GM15510 (cell line): ENCODE measurements around the gene C10orf71.

ENCODE experiments used
- POLR2A ChIP-seq: IDR thresholded peaks from 3 replicates; pipeline ENCODE4 v1.6.1; 2011; ENCODE audit warnings: borderline replicate concordance; ENCODE audit not compliant: insufficient read length; ENCODE audit errors: extremely low read depth

The C10orf71 gene

GRCh38 chr10:49369216-49370162 lies 70.5 kb downstream of the C10orf71 start:
- no peak for TF ChIP-seq POLR2A

DNA sequence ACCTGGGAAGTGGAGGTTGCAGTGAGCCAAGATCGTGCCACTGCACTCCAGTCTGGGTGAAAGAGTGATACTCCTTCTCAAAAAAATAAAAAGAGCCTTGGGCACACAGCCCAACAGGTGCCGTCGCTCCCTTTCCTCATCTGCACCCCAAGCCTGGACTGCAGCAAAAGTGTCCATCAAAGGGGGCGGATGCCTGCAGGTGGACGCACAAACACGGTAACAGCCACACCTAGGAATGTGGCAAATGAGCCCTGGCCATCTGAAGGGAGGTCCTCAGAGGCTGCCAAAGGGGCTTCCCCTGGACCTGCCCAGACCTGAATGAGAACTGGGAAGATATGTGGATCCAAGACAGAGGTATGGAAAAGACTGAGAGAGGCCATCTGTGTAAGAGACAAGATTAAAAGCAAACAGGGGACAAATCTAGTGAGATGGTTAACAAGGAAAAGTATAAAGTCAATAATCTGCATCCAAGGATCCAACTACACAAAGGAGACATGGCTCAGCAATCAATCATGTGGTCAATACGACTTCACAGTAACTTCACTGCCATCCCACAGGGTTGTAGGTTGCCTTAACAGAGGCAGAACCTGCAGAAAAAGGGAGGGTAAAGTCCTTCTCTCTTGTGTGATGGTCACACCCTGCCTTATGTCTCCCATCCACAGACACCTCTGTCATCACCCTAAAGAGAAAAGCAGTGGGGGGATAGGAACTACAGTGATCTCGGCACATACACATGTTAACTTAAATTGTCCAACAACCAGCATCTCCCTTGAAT lies 71.5 kb downstream of the C10orf71 start:
- no peak for TF ChIP-seq POLR2A

GRCh38 chr10:49371967-49372366 lies 73.0 kb downstream of the C10orf71 start:
- no peak for TF ChIP-seq POLR2A

- no peak for TF ChIP-seq POLR2A
Measured at GRCh38 chr10:49373361-49373760, 74.4 kb downstream of the C10orf71 start.

DNA sequence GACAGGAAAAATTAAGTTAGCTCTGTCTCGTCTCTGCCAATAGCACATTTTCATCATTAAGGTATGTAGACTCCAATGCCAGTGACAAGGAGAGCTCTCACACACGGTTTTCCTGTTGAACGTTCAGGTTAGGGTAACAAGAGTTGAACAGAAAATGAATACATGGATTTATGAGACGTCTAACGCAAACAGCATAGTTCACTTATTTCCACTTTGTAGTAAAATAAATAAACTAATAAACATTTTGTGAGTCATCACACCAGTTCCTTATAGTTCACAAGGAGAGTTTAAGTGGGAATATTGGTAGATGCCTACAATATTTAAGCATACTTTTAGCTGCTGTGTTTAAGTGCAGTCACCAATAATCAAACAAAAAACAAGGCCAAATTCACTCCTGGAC lies 75.8 kb downstream of the C10orf71 start:
- TF ChIP-seq POLR2A, result no peak

DNA sequence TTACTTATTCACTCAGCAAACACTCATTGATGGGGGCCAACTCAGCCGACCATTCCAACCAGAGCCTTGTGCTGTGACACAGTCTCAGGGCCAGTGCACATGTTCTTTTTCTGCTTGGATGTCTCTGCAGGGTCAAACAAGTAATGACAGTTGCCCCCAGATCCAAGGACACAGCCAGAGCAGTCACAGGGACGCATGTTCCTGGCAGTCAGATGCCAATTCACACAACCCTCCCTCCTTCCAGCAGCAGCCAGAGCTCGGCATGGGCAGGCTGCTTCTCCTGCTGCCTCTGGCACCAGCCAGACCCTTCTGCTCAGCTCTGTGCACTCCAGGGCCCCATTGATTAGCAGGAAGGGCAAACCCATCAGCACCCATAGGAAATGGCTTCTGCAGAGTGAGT lies 76.6 kb downstream of the C10orf71 start:
- no peak for TF ChIP-seq POLR2A
